ENCODE results near the gene CCR9. TPM values are rescaled to one million over a fixed set of nuclear protein-coding genes. Genes with fewer than 3 reads are reported as not detected.
A peak's percentile ranks its signal among the peaks of the same experiment; 100 is the strongest.

The CCR9 gene
- total and polyA plus RNA-seq, 12 donors = not detected

DNA sequence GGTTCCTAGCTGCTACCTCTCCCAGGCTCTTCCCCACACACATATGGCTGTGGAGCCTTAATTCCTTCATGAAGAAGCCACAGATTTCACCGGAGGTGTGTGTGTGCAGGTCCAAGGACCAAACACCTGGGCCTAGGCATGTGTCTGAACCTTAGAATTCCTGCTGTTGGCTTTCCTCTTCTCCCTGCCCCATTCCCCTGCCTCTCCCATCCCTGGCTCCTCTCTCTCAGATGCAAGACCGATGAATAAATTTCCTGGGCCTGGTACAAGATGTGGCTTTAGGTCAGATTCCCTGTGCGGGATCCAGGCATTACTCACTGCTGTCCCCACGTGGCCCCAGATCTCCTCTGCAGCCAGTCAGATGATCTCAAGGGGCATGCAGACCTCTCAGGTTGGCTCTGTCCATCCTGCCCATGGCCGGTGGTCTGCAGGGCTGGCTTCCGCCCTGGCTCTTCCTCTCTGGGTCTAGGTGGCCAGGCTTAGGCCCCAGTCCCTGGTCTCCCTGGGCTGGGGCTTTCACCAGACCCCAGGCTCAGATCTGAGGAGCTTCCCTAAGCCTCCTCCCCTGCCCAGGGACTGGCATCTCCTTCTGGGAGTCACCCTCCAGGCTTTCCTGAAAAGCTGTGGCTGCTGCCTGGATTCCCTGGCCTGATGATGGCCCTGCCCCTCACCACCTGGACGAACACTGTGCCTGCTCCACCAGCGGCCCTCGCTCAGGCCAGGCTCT is 20.5 kb downstream of the CCR9 start:
- WGBS, 2 donors = 67 to 77% methylated on average over 9 of the region's 9 CpGs
- H3K27ac ChIP-seq = no peak overlapping the region

DNA sequence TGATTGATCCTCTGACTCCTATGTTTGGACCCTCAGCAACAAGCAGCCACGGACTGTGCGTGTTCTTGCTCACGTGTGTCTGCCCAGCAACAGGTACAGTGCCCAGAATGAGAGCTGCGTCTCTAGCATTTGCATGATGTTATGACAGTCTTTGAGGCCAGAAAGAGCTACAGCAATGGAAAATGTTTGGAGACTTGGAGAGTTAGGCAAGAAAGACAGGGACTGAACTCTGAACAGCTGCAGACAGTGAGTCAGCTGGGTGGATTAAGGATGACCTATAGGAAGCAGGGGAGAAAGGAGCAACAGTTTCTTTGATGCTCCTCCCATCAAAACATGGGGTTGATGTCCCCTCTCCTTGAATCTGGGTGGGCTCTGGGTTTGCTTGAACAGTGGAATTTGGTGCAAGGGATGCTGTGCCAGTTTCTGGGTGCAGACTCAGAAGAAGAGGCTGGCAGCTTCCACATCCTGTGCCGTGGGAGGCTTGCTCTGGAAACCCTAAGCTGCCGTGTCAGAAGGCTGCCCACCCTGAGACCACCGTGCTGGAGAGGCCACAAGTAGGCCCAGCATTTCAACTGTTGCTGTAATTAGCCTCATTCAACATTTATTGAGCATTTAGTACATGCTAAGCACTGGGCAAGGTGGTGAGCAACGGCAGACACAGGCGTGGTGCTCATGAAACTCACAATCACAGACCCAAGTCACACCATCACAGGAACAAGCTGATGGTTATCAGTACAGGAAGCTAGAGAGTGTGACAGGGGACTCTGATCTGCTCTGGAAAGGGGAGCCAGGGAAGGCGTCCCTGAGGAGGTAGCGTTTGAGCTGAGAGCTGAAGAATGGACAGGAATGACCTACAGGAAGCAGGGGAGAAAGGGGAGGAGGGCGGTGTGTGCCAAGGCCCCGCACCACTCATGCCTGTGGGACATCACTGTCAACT is 21.7 kb downstream of the CCR9 start:
- Histone ChIP-seq H3K4me3 (no peak overlapping the region), H3K36me3 (peaks cover 0 to 2% (median 0%) of the 10 kb centered on the region in 9 donors), H3K9me3 (no peaks in the 10 kb centered on the region), H3K4me1 (peaks cover 0 to 13% (median 0%) of the 10 kb centered on the region in 9 donors), H3K27me3 (no peaks in the 10 kb centered on the region), H3K27ac (no peak overlapping the region)
- DNase-seq = no peak
- WGBS, 2 donors = 63 to 70% methylated on average over 13 of the region's 13 CpGs
- peak in 1 of 8 donors; percentile 52 for ATAC-seq
- intact Hi-C loops (cut with DNase I) = loop anchor here in 2 of 10 donors (10.0 kb wide), 1 partner anchor 143 kb away; no protein-coding TSS in a partner anchor
- TF ChIP-seq, protein P1, sequence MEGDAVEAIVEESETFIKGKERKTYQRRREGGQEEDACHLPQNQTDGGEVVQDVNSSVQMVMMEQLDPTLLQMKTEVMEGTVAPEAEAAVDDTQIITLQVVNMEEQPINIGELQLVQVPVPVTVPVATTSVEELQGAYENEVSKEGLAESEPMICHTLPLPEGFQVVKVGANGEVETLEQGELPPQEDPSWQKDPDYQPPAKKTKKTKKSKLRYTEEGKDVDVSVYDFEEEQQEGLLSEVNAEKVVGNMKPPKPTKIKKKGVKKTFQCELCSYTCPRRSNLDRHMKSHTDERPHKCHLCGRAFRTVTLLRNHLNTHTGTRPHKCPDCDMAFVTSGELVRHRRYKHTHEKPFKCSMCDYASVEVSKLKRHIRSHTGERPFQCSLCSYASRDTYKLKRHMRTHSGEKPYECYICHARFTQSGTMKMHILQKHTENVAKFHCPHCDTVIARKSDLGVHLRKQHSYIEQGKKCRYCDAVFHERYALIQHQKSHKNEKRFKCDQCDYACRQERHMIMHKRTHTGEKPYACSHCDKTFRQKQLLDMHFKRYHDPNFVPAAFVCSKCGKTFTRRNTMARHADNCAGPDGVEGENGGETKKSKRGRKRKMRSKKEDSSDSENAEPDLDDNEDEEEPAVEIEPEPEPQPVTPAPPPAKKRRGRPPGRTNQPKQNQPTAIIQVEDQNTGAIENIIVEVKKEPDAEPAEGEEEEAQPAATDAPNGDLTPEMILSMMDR (IDR thresholded peaks at IDR 0.05) = no peak

More for the DNA sequence above, 20.5 kb downstream of the CCR9 start:
- no peak overlapping the region for H3K4me3 ChIP-seq
- no peaks in the 10 kb centered on the region for H3K27me3 ChIP-seq
- no peaks in the 10 kb centered on the region for H3K36me3 ChIP-seq
- no peak for DNase-seq
- TF ChIP-seq, protein P1 (IDR thresholded peaks at IDR 0.05) = peak in 6 of 9 donors; percentile 13 to 42 (median 27)
- peaks cover 0 to 13% (median 0%) of the 10 kb centered on the region in 9 donors for H3K4me1 ChIP-seq
- intact Hi-C loops (cut with DNase I) = loop anchor here in 2 of 10 donors (10.0 kb wide), 1 partner anchor 142 kb away; no protein-coding TSS in a partner anchor
- ATAC-seq = peak in 6 of 8 donors; percentile 17 to 52 (median 30)
- H3K9me3 ChIP-seq = no peaks in the 10 kb centered on the region

DNA sequence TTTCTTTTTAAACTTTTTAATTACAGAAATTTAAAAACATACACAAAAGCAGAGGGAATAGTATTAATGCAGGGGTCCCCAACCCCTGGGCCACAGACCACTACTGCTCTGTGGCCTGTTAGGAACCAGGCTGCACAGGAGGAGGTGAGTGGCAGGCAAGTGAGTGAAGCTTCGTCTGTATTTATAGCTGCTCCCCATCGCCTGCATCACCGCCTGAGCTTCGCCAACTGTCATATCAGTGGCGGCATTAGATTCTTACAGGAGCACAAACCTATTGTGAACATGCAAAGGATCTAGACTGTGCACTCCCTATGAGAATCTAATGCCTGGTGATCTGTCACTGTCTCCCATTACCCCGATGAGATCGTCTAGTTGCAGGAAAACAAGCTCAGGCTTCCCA is 22.4 kb downstream of the CCR9 start:
- WGBS, 2 donors = 77 to 80% methylated on average over 7 of the region's 7 CpGs
- Histone ChIP-seq H3K4me1 (peaks cover 0 to 13% (median 0%) of the 10 kb centered on the region in 9 donors), H3K27me3 (no peaks in the 10 kb centered on the region), H3K27ac (no peak overlapping the region), H3K9me3 (no peaks in the 10 kb centered on the region), H3K36me3 (peaks cover 0 to 2% (median 0%) of the 10 kb centered on the region in 9 donors), H3K4me3 (no peak overlapping the region)
- peak in 1 of 8 donors; percentile 28 for ATAC-seq
- TF ChIP-seq, protein P1 (IDR thresholded peaks at IDR 0.05) = no peak
- no peak for DNase-seq
- intact Hi-C loops (cut with DNase I) = loop anchor here in 2 of 10 donors (10.0 kb wide), 1 partner anchor 144 kb away; no protein-coding TSS in a partner anchor

- Histone ChIP-seq H3K27ac (no peak overlapping the region), H3K36me3 (peaks cover 0 to 2% (median 0%) of the 10 kb centered on the region in 9 donors), H3K9me3 (no peaks in the 10 kb centered on the region), H3K4me3 (no peak overlapping the region), H3K4me1 (peaks cover 0 to 13% (median 0%) of the 10 kb centered on the region in 9 donors), H3K27me3 (no peaks in the 10 kb centered on the region)
- ATAC-seq = no peak
- TF ChIP-seq, protein P1 (IDR thresholded peaks at IDR 0.05) = no peak
- intact Hi-C loops (cut with DNase I) = loop anchor here in 2 of 10 donors (10.0 kb wide), 1 partner anchor 145 kb away; no protein-coding TSS in a partner anchor
- DNase-seq = no peak
- 72 to 76% methylated on average over 6 of the region's 6 CpGs for WGBS, 2 donors
Observed at GRCh38 chr3:45909542-45909941, 23.2 kb downstream of the CCR9 start.

All from heart right ventricle (tissue), 16 donors.